Lung (tissue), 12 donors: ENCODE measurements around the gene ASS1. TPM values are rescaled to one million over a fixed set of nuclear protein-coding genes. Genes with fewer than 3 reads are reported as not detected.

Experiments used
- ATAC-seq: fragments of 200-7000 bp; cut with Tn5 transposase; one replicate; pipeline ENCODE4 v1.9.1; 2020; ENCODE audit warnings: moderate number of reproducible peaks; ENCODE audit not compliant: insufficient read depth, low FRiP score
- DNase-seq, 3 donors: peaks; one replicate each; pipeline ENCODE4 v3.0.0-alpha.2; 2013 to 2017
- H3K27ac ChIP-seq, 2 donors: one replicate each; pipeline ENCODE4 v1.5.1; 2013; ENCODE audit warnings: mild to moderate bottlenecking in 2 of 2, moderate library complexity in 2 of 2, control low read depth in 1 of 2, inconsistent platforms in 1 of 2, low read depth in 1 of 2, low read length in 1 of 2
- H3K27me3 ChIP-seq, 3 donors: one replicate each; pipeline ENCODE4 v1.5.1; 2013; ENCODE audit warnings: low read length in 2 of 3; ENCODE audit not compliant: control insufficient read depth in 3 of 3, insufficient read depth in 3 of 3
- H3K36me3 ChIP-seq, 4 donors: one replicate each; pipeline ENCODE4 v1.5.1; 2013; ENCODE audit warnings: low read length in 4 of 4, mild to moderate bottlenecking in 1 of 4, moderate library complexity in 1 of 4; ENCODE audit not compliant: control insufficient read depth in 4 of 4, insufficient read depth in 4 of 4
- H3K4me1 ChIP-seq, 5 donors: one replicate each; pipeline ENCODE4 v1.5.1; 2013; ENCODE audit warnings: low read length in 5 of 5, mild to moderate bottlenecking in 2 of 5, moderate library complexity in 1 of 5; ENCODE audit not compliant: control insufficient read depth in 5 of 5, insufficient read depth in 5 of 5
- H3K4me3 ChIP-seq: one replicate; pipeline ENCODE4 v1.5.1; 2013; ENCODE audit warnings: mild to moderate bottlenecking, control low read depth, moderate library complexity
- H3K9ac ChIP-seq, 2 donors: one replicate each; pipeline ENCODE4 v1.5.1; 2013; ENCODE audit warnings: low read length in 2 of 2, control low read depth in 1 of 2; ENCODE audit not compliant: insufficient read depth in 1 of 2
- H3K9me3 ChIP-seq, 4 donors: one replicate each; pipeline ENCODE4 v1.5.1; 2013; ENCODE audit warnings: low read length in 3 of 4, mild to moderate bottlenecking in 1 of 4, moderate library complexity in 1 of 4; ENCODE audit not compliant: control insufficient read depth in 4 of 4, insufficient read depth in 3 of 4
- CTCF ChIP-seq: IDR thresholded peaks from 2 replicates; pipeline ENCODE4 v1.5.1; 2012; ENCODE audit warnings: mild to moderate bottlenecking; ENCODE audit errors: control extremely low read depth, extremely low read depth
- WGBS, 2 donors: extraction: QIAGEN DNeasy Blood & Tissue Kit; methylation state at CpG; one replicate each; pipeline ENCODE4 v1.1.7; 2013; 5-methylcytosine and 5-hydroxymethylcytosine counted together
- polyA plus RNA-seq, 2 donors: library from polyadenylated mRNA; stranded (reverse); fragments of 200-250 nt; gene quantifications; one replicate each; pipeline ENCODE4 v1.2.1, GENCODE V29; 2013
- total RNA-seq, 2 donors: library from RNA; depleted of rRNA in 1 of 2; stranded (reverse); fragments of >200 nt in 1 of 2; gene quantifications; one replicate each; pipeline ENCODE4 v1.2.1, GENCODE V29; 2014 to 2021
- donor health status: control.
- donor health status: control.
- donor health status: Bipolar disorder and iron deficiency.
- donor health status: healthy.
- donor health status: DM: yes; HTN: yes; CAD: no.

ASS1 gene
- total and polyA plus RNA-seq, 4 donors = 51.2 to 165 (median 112) TPM

DNA sequence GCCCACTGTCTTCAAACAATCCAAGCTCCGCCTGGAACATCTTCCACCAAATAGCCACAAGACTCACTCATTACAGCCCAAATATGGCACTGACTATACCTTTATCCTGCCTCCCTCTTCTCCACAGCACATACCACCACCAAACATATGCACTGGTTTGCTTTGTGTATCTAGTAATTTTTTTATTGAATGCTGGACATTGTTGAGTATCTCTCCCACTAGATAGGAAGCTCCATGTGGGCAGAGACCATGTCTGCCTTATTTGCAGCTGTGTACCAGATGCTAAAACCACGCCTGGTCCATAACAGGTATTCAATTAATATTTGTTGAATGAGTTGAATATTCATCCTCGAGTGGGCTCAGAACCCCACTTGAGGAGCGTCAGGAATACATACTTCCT lies 67.4 kb downstream of the ASS1 start:
- Histone ChIP-seq H3K36me3 (no peaks in the 10 kb centered on the region), H3K4me3 (no peak overlapping the region), H3K9me3 (peaks cover 0 to 7% (median 0%) of the 10 kb centered on the region in 4 donors), H3K4me1 (no peaks in the 10 kb centered on the region), H3K9ac (no peak overlapping the region), H3K27me3 (no peaks in the 10 kb centered on the region), H3K27ac (no peak overlapping the region)
- WGBS, 2 donors = 85 to 89% methylated on average over 4 of the region's 4 CpGs
- no peak for TF ChIP-seq CTCF
- DNase-seq = no peak
- no peak for ATAC-seq

GRCh38 chr9:130513078-130513477 lies 68.3 kb downstream of the ASS1 start:
- ATAC-seq = no peak

DNA sequence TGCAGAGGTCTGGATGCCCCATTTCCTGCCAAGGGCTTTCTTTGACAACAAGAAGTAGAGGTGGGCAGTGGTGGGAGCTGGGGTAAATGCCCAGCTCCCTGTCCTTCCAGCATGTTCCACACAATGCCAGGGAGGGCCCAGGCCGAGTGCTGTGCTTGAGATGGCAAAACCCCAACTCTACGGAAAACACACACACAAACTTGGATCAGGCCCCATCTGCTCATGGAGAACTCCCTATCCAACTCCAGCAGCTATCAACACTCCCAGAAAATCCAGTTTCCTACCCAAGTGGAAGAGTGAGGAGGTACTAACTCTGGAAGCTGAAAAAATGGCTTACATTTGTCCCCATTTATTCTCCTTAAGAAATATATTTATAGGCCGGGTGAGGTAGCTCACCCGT lies 73.5 kb downstream of the ASS1 start:
- Histone ChIP-seq H3K27ac (no peak overlapping the region), H3K9ac (no peak overlapping the region), H3K4me1 (no peaks in the 10 kb centered on the region), H3K27me3 (no peaks in the 10 kb centered on the region), H3K9me3 (peaks cover 0 to 2% (median 0%) of the 10 kb centered on the region in 4 donors), H3K36me3 (no peaks in the 10 kb centered on the region), H3K4me3 (no peak overlapping the region)
- 84 to 93% methylated on average over 4 of the region's 4 CpGs for WGBS, 2 donors
- DNase-seq (no peak), ATAC-seq (no peak)
- TF ChIP-seq CTCF = no peak

More at GRCh38 chr9:130513078-130513477, 68.3 kb downstream of the ASS1 start:
- Histone ChIP-seq H3K27ac (no peak overlapping the region), H3K9me3 (peaks cover 0 to 7% (median 0%) of the 10 kb centered on the region in 4 donors), H3K9ac (no peak overlapping the region), H3K27me3 (no peaks in the 10 kb centered on the region), H3K4me1 (no peaks in the 10 kb centered on the region), H3K4me3 (no peak overlapping the region), H3K36me3 (no peaks in the 10 kb centered on the region)
- WGBS, 2 donors = 91 to 93% methylated on average over 1 of the region's 1 CpG
- TF ChIP-seq CTCF = no peak
- no peak for DNase-seq
